Germinal center (tissue), 1 donor: ENCODE results near the gene CHIT1.
A peak's percentile ranks its signal among the peaks of the same experiment; 100 is the strongest.
"Not testable (repeated sequence)": the region's sequence is repeated elsewhere in the genome, so short reads cannot be mapped to it uniquely, and the experiment has no call there.

ENCODE experiments used
- DNase-seq: peaks from one replicate; pipeline ENCODE4 v3.0.0; 2012; ENCODE audit warnings: mixed read lengths, low spot score

CHIT1 gene

DNA sequence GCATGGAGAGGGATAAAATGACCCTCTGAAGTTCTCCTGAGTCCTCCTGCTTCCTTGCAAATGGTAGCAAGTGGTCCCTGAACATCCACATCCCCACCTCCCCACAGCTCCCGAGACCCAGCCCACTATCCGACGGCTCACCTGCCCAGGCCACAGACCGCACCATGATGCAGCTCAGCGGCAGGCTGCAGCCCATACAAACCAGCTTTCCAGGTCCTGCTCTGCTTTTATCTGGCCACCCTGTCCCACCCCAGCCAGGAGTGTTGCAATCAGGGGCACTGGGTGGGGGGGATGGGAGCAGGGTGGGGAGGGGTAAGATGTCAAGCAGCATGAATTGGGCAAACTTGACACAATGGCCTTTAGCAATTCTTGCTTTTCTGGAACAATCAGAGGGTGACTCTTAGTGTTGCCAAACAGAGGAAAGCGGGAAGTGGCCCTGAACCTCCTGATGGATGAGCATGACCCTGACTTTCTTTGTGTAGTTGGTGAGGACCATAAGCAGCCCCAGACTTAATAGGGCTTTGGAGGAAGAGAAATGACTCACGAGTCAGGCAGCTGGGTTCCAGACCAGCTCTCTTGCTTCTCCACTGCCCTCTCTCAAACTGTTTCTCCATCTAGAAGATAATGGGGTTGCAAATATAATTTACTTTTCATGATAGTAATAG, at the start of gene CHIT1:
CHIT1 (minus strand) TSS at position 203 of the 665 bp plus-strand sequence; CDS start at position 166, 37 bp downstream.
- DNase-seq, result no peak

DNA sequence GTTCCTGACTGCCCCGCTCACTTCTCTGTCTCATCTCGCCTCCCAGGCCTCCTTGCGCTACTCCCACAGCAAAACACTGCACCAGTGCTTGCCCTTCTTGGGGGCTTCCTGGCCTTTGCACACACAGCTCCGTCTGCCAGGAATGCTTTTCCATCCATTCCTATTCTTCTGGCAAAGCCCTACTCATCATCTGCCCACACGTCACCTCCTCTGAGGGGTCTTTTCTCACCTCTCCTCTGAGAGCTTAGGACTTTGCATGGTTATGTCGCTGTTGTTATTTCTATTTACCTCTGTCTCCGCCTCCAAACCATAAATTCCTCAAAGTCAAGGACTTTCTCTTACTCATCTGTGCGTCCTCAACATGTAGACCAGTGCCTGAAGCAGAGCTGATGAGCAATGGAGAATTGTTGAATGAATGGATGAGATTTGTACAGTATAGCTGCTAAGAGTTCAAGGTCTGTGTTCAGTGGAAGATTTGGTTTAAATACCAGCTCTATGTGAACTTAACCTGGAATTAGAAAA, 49.5 kb upstream of the CHIT1 start:
- DNase-seq, result no peak

DNA sequence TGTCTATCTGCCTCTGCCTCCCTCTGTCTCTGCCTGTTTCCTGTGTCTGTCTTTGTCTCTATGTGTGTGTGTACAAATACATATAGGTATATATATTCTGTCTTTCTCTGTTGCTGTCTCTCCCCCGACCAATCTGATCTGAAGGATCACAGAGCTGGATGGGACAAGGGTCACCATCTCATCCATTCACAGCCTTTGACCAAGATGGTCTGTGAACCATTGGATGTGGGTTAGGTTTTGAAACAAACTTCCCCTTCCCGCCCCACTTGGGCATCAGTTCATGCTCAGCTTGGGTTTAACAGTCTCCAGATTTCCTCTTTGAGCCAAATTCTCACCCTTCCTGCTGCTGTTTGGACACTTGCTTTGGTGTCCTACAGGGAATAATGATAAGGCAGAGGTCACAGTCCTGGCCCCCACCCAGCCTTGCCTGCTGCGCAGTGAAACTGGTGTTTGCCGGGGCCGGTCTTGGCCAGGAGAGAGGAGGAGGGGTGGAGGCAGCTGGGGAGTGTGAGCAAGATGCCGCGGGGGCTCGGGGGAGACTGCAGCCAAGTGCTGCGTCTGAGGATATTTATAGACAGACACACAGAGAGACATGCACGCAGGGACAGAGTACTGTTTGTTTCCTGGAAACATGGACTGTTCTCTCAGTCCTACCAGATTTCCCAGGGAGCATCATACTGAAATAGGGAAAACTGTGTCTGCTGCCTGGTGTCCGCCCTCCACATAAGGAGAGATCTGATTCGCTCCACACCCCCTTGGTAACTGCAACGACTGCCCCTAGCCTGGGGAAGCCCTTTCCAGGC, 48.8 kb upstream of the CHIT1 start:
- DNase-seq, result no peak

DNA sequence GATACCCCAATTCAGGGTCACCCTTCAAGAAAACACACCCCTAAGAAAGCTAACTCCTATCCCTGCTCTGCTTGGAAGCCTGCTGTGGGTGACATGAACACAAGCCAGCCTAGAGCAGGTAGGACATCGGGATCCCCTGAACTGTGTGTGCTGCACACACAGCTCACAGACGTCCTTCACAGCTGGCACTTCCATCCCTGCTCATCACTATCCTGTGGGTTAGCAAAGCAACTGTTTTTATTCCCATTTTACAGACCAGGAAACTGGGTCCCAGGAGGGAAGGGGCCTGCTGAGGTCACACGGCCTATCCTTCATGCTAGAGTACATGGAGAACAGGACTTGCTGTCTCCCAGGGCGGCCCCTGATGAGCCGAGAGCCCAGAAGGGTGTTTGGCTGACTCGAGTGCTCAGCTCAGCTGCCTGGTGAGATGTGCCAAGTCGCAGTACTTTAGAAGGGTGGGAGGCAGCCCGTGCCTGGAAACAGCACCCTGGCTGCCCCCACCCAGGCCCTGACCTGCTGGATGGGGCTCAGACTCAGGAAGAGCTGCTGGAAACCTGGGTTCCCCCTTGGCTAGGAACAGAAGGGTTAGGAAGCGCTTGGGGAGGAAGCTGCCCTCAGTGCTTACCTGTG, 47.6 kb upstream of the CHIT1 start:
- DNase-seq, result no peak

DNA sequence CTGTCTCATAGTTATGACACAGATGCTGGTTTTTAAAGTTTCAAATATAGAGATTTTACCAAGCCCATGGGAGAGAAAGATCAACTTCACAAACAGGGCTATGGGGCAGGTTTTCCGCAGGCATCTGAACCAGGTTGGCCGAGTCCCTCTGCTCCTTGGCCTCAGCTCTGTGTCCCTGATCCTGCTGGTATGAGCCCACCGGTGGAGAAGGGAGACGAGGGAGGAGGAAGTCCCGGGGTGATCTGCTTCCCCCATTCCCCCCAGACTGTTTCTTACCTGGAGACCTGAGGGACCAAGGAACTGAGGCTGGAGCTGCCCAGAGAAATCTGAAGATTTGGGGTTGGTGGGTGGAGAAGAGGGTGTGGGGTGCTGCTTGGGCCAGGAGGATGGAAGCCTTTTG, 46.9 kb upstream of the CHIT1 start:
- no peak for DNase-seq

DNA sequence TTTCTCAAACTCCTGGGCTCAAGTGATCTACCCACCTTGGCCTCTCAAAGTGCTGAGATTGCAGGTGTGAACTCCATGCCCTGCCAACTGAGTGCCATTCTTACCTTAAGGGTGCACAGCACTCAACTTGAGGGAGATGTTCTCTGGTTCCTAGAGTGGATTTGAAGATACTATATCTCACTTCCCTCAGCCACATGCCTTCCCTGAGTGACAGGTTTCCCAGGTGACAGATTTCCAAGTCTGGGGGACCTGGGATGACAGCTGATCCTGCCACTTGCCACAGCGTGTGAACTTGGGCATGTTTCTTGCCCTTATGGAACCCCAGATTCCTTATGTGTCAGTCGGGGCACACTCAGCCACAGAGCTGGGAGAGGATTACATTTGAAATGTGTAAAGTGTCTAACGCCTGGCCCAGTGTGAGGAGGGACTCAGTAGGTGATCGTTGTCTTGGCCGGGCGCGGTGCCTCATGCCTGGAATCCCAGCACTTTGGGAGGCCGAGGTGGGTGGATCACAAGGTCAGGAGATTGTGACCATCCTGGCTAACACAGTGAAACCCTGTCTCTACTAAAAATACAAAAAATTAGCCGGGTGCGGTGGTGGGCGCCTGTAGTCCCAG, 46.3 kb upstream of the CHIT1 start:
- DNase-seq, result no peak

DNA sequence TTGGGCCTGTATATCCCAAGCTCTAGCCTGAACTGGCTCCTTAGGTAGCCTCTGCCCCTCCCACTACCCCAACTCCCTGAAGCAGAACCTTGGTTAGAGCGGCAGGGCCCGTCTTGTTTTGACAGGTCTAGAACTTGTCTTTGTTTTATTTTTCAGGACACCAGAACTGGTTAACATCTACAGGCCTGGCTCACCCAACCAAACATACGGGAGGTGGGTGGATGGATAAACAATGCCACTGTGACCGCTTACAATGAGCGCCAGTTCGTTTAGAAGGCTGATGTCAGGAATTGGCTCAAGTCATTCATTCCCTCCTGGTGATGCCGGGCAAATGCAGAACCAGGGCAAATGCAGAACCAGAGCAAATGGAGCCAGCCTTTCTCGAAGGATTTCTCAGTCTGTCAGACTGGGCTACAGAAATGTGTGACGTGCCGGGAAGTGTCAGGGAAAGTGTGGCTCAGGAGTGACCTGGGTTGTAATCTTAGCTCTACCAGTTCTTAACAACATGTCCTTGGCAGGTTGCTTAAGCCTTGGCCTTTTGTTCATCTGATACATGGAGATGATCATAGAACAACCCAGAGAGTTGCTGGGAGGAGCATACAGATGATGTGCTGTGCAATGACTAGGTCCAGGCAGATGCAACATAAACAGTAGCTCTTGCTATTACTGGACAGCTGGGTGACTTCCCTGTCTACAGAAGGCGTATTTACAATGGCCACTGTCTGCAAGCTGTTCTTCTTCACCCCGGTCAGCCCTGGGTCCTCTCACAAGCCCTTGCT, 45.3 kb upstream of the CHIT1 start:
- DNase-seq, result no peak

DNA sequence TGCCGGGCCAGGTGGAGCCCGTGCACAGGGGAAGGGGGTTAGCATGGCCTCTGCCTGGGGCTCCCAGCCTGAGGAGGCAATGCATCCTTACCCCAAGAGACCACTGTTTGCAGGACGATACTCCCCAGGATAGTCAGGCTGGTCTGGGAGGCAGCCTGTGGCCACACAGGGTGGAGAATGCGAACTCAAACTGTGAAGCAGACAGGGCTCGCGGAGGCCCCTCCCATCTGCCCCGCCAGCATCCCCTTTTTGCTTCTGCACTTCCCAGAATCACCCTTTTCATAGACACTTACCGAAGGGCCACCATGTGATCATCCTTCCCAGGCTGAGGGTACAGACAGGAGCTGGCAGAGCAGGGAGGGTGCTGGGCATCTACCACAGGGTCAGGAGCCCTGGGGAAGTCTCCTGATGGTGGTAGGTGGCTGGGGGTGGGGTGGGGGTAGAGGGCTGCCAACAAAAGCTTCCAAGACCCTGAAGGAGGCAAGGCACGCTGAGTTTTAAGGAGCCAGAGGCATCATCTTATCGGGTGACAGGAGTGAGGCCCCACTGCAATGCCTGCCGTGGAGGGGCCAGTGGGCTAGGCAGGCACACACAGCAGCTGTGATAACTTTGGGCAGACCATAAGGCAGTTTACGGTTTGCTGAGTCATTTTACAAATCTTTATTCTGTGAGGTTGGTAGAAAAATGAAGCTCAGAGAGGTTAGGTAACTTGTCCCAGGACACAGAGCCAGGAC, 44.6 kb upstream of the CHIT1 start:
- no peak for DNase-seq

DNA sequence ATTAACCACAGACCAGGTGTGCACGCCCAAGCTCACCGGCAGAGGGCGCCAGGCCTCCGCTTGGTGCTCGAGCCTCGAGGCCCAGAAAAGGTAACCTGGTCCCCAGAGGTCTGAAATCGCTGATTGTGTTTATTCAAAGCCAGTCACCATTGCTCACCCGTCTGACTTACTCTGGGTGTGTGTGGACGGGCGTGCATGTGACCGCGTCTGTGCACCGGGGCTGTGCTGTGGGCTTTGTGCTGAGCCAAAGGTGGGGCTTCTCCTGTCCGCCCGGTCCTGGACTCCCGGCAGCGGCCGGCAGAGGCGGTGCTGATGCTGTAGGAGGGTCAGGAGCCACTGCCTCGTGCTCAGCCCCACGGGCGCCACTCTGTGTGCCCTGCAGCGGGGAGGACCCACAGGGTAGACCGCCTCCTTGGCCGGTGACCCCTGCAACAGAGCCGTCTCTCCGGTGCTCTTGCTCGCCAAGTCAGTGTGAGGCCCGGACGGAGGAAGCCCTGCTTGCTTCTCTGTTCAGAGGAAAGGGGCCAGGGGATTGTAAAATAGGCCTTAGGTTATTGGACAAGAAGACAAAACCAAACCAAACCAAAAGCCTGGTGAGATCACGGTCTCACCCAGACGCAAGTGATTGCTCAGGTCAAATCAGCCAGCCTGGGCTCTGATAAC, 43.9 kb upstream of the CHIT1 start:
- peak; percentile 75 for DNase-seq

DNA sequence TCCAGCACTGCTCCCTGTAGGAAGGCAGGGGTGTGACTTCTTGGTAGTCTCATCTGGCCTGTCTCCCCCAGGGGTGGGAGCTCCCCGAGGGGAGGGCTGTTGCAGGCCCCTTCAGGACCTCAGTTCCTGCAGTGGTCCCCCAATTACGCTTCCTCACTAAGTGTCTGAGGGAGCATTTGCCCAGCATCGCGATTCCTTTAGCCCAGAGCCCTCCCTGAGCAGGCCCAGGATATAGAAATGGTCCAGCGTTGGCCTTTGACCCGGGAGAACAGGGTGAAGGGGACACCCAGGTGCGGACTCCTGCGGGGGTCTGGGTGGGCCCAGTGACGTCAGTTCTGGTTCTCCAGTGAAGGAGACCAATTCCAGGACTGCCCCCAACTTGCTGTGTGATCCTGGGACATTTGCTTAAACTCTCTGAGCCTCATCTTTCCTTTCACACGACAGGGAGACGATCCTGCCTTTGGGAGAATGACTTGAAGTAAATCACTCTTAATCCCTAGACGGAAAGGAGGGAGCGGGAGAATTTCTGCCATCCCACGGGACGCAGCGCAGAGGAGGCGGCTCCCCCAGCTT, 43.2 kb upstream of the CHIT1 start:
- DNase-seq, result no peak

DNA sequence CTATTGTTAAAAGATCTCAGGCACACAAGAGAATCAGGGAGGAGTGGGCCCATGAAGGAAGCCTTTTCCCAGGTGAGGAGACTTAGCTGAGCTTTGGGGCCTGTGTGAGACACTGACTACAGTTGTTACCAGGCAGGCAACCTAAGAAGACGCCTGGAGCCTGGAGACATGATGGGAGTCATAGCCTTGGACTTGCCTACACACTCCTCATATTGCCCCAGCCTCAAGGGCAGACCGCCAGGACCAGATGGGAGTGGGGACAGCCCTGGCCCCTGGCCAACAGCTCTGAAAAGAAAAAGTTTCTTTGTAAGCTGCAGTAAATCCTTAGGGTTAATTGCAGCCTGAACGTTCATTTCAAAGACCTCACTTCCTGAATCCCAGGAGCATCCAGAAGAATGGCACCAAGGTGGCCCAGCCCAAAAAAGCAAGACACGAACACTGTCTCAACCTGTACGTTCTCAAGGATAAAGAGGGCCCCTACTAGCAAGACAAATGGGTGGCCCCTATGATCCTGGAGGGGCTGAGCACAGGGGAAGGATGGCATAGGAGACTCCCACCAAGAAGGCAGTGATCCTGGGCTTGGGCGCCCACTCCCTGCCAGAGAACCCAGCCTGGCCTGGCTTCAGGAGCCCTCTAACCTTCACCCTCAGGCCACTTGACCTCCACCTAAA, 42.6 kb upstream of the CHIT1 start:
- no peak for DNase-seq

DNA sequence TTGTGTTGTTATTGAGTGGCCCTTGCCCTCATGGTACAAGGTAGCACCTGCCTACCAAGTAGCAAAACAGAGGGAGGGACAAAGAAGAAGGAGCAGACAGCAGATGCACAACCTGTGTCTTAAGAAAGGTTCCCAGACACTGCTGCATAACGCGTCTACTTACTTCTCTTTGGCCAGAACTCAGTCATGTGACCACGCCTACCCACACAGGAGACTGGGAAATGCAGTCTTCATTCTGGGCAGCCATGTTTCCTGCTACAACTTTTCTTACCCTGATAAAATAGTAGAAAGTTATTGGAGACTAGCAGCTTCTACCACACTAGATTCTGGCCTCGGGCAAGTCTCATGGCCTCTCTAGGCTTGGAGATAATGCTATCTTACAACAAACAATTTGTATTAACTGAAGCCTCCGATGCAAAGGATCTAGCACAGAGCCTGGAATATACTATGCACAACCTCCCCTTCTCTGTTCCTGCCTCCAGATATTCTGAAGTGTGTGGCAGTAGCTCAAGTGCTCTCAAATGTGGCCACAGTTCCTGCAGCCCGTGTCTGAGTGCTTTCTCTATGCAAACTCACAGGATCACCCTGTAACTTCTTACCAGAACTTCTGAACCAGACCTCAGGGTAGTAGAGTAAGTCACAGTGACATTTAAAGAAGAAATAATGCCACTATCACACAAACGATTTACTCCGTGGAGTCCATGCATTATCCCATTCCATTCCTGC, 41.7 kb upstream of the CHIT1 start:
- DNase-seq, result peak; percentile 58

DNA sequence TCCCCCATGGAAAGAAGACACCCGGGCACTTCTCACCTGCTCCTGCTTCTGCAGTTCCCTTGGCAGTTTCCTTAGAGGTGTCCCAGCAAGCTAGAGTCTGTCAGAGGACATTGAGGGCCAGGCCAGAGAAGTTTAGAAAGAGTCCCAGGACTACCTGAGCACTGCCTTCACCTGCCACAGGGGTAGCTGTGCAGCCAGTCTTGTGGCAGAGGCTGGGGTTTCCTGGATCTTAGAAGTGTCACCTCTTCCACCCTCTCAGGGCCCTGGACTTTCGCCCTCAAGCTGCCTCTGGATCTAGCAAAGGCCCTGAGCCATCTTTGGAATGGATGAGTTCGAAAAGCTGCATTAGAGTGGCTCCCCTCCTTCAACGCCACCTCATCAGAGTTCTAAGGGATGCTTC, 41.0 kb upstream of the CHIT1 start:
- DNase-seq, result no peak

DNA sequence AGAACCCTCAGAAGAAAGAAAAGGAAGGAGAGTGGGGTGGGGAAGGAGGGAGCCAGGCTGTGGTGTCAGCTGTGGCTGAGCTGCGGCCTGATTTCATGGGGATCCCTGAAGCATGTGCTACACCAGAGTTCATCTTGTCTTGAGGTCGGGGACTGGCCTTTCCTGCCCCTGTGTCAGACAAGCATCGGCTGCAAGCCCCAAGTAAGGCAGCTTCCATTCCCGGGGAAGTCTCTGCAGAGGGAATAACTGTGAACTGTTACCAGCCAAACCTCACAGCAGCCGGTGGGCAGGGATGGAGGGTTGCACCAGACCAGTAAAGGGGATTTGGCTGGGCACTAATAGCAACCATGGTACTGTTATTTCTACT, 40.2 kb upstream of the CHIT1 start:
- no peak for DNase-seq

DNA sequence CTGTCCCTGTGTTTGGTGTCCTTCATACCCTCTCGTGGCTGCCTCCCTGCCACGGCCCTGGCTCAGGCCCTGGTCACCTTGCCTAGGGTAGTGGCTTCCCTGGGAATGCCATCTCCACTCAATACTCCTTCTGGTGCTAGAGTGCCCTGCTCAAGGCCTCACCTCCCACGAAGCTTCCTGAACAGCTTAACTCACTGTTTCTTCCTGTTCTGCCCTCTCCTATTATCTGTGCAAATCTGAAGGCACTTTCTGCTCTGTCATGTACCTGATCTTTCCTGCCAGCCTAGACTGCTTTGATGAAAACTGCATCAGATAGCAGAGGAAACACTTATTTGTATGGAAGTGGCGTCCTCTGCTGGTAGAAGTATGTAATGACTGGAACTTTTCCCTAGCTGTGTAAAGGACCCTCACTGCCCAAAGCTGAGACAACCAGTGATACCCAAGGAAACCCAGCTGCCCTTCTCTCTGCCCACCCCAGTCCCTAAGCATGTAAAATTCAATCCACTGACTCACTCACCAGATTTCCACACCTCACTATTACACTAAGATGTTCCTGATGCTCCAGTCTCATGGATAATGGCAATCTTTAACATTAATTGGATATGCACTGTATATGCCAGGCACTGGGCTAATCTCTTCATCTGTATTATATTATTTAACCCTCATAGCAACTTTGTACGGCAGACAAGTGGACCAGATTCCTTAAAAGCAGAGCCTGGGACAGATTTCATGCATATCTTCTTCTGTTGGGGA, 39.6 kb upstream of the CHIT1 start:
- peak; percentile 68 for DNase-seq

DNA sequence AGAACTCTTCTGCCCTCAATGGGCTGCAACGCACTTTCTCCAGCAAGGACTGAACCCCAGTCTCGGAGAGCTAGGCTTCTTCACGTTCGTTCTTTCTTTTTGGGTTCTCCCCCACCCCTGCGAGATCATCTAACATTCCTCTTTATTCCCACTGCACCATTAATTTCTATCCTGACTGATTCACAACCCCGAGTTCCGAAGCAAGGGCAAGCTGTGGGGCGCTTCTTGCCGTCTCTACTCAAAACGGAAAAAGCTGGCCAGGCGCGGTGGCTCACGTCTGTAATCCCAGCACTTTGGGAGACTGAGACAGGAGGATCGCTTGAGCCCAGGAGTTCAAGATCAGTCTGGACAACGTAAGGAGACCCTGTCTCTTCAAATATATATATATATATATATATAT, 38.4 kb upstream of the CHIT1 start:
- DNase-seq, result no peak

DNA sequence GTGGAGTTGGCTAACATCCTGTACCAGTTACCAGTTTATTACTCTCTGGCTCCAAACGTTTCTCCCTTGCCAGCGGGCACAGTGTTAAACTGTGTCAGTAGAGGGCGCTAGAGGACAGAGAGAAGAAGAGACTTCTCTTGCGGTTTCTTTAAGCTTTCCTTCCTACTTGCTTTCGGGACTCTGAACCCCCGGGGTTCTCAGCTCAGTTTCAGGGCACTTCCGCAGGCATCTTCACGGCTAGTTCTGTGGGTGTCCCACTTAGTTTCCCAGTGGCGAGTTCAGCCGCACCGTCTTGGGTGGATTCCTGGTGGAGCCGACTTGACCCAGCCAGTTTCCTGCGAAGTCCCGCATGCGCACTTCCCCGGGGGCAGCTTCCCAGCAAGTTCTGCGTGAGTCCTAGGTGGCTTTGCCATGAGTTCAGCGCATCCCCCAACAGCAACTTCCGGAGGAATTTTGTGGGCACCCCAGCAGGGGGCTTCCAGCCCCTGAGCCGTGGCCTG, 37.9 kb upstream of the CHIT1 start:
- peak; percentile 65 for DNase-seq

DNA sequence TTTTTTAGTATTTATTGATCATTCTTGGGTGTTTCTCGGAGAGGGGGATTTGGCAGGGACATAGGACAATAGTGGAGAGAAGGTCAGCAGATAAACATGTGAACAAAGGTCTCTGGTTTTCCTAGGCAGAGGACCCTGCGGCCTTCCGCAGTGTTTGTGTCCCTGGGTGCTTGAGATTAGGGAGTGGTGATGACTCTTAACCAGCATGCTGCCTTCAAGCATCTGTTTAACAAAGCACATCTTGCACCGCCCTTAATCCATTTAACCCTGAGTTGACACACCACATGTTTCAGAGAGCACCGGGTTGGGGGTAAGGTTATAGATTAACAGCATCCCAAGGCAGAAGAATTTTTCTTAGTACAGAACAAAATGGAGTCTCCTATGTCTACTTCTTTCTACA, 36.7 kb upstream of the CHIT1 start:
- not testable (repeated sequence) for DNase-seq
